GM11168 (cell line): ENCODE data around the gene CAMK2N2.

Source experiments
- in situ Hi-C: fragments of 300-500 bp; cut with MboI; formaldehyde crosslinking; loops from one replicate; pipeline ENCODE4 v1.12.0; 2022; ENCODE audit warnings: low sequenced_read_pairs; ENCODE audit not compliant: unreplicated experiment

CAMK2N2 gene

GRCh38 chr3:184275961-184276910 lies 14.9 kb upstream of the CAMK2N2 start, which contains the start of gene ECE2:
Gene ECE2 (plus strand): TSS chr3:184276022. CDS start chr3:184276154, 132 bp downstream.
- in situ Hi-C loops = no loop called here

GRCh38 chr3:184275381-184275701 lies 14.0 kb upstream of the CAMK2N2 start:
- in situ Hi-C loops = no loop called here

- in situ Hi-C loops = loop anchor here (25.0 kb wide), 1 partner anchor 385 kb away; the partner anchor contains the start of gene PARL
These were observed 10.9 kb upstream of the CAMK2N2 start for GRCh38 chr3:184272269-184272668.

- in situ Hi-C loops = loop anchor here (25.0 kb wide), 1 partner anchor 380 kb away; the partner anchor contains the start of gene PARL
These were observed 5.9 kb upstream of the CAMK2N2 start for GRCh38 chr3:184267249-184267648.

GRCh38 chr3:184262764-184263179 lies 1.4 kb upstream of the CAMK2N2 start:
- in situ Hi-C loops = loop anchor here (25.0 kb wide), 1 partner anchor 375 kb away; the partner anchor contains the start of gene PARL

GRCh38 chr3:184261854-184262763 lies 756 bp upstream of the CAMK2N2 start:
- in situ Hi-C loops = loop anchor here (25.0 kb wide), 1 partner anchor 375 kb away; the partner anchor contains the start of gene PARL

GRCh38 chr3:184260724-184261269 lies 556 bp downstream of the CAMK2N2 start:
- in situ Hi-C loops = loop anchor here (25.0 kb wide), 1 partner anchor 373 kb away; the partner anchor contains the start of gene PARL

GRCh38 chr3:184259878-184260723 lies 1.3 kb downstream of the CAMK2N2 start:
- in situ Hi-C loops = loop anchor here (25.0 kb wide), 1 partner anchor 373 kb away; the partner anchor contains the start of gene PARL

GRCh38 chr3:184259396-184259877 lies 1.9 kb downstream of the CAMK2N2 start:
- in situ Hi-C loops = loop anchor here (25.0 kb wide), 1 partner anchor 372 kb away; the partner anchor contains the start of gene PARL

GRCh38 chr3:184258926-184259325 lies 2.4 kb downstream of the CAMK2N2 start:
- in situ Hi-C loops = loop anchor here (25.0 kb wide), 1 partner anchor 372 kb away; the partner anchor contains the start of gene PARL

- in situ Hi-C loops = loop anchor here (25.0 kb wide), 1 partner anchor 370 kb away; the partner anchor contains the start of gene PARL
These were observed 4.1 kb downstream of the CAMK2N2 start for GRCh38 chr3:184257083-184257915.

GRCh38 chr3:184255291-184256039 lies 5.9 kb downstream of the CAMK2N2 start:
- in situ Hi-C loops = loop anchor here (25.0 kb wide), 1 partner anchor 368 kb away; the partner anchor contains the start of gene PARL

GRCh38 chr3:184250167-184250828 lies 11.1 kb downstream of the CAMK2N2 start:
- in situ Hi-C loops = loop anchor here (25.0 kb wide), 1 partner anchor 363 kb away; the partner anchor contains the start of gene PARL

GRCh38 chr3:184249412-184250166 lies 11.8 kb downstream of the CAMK2N2 start, which contains the start of gene EEF1AKMT4:
Gene EEF1AKMT4 (plus strand): TSS chr3:184249672. CDS start chr3:184249695, 23 bp downstream.
- in situ Hi-C loops = loop anchor here (25.0 kb wide), 1 partner anchor 362 kb away; the partner anchor contains the start of gene PARL
